GM06990 (cell line): Measurements from ENCODE around the gene PCID2.

Experiments
- DNase-seq: peaks from one replicate; pipeline ENCODE4 v3.0.0-alpha.2; 2011; ENCODE audit not compliant: insufficient read length; ENCODE audit errors: extremely low read depth
- H3K27me3 ChIP-seq: replicated peaks from 2 replicates; pipeline ENCODE4 v1.6.0; 2011; ENCODE audit warnings: low read length; ENCODE audit not compliant: control insufficient read depth, insufficient read depth
- H3K36me3 ChIP-seq: 2 replicates; pipeline ENCODE4 v1.5.1; 2011; ENCODE audit warnings: low read length; ENCODE audit not compliant: control insufficient read depth, insufficient read depth
- H3K4me3 ChIP-seq: replicated peaks from 2 replicates; pipeline ENCODE4 v1.5.1; 2011; ENCODE audit warnings: low read depth, mild to moderate bottlenecking, control low read depth, low read length
- TF ChIP-seq, protein P1 (sequence below): IDR thresholded peaks from 2 replicates; pipeline ENCODE4 v1.5.1; 2011; ENCODE audit warnings: low read length, control low read depth, mild to moderate bottlenecking, inconsistent platforms; ENCODE audit not compliant: insufficient read depth, poor library complexity, severe bottlenecking

The PCID2 gene

DNA sequence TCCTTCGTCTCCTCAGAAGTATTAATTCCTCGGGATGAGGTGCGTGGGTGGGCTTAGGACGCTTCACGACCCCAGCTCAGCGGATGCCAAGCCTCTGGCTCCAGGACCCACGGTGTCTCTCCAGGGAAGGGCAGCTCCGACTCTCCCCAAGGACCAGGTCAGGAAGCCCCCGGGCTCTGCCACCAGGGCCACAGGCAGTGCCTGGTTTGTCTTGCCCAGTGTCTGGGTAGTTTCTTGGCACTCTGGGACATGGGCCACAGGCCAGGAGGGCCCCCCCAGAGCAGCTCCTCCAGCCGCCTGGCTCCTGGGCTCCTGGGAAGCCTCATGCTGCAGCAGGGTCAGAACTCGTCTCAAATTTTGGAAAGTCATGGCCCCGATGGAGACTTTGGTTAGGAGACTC lies 47.5 kb downstream of the PCID2 start:
- TF ChIP-seq, protein P1, sequence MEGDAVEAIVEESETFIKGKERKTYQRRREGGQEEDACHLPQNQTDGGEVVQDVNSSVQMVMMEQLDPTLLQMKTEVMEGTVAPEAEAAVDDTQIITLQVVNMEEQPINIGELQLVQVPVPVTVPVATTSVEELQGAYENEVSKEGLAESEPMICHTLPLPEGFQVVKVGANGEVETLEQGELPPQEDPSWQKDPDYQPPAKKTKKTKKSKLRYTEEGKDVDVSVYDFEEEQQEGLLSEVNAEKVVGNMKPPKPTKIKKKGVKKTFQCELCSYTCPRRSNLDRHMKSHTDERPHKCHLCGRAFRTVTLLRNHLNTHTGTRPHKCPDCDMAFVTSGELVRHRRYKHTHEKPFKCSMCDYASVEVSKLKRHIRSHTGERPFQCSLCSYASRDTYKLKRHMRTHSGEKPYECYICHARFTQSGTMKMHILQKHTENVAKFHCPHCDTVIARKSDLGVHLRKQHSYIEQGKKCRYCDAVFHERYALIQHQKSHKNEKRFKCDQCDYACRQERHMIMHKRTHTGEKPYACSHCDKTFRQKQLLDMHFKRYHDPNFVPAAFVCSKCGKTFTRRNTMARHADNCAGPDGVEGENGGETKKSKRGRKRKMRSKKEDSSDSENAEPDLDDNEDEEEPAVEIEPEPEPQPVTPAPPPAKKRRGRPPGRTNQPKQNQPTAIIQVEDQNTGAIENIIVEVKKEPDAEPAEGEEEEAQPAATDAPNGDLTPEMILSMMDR: no peak
- DNase-seq: no peak
- Histone ChIP-seq H3K4me3 (no peak overlapping the region), H3K36me3 (no peaks in the 10 kb centered on the region), H3K27me3 (no peaks in the 10 kb centered on the region; the same call in 1 of the 2 replicates)

DNA sequence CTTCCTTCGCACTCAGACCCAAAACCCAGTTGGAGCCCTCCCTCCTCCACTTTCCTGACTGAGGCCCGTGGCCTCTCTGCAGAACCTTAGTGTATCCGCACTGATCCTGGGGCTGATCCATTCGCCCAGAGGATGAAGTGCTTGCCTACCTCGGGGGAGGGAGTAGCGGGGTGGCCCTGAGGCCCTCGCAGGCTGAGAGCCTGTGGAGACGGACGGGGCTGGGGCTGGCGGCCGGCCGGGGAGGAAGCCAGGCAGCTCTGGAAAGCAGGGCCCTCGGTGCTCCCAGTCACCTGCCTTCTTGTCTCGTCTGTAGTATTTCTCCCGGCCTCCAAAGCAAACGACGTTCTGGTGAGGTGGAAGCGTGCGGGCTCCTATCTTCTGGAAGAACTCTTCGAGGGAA lies 48.8 kb downstream of the PCID2 start:
- H3K4me3 ChIP-seq: no peak overlapping the region
- H3K27me3 ChIP-seq: no peaks in the 10 kb centered on the region; the same call in 1 of the 2 replicates
- H3K36me3 ChIP-seq: no peaks in the 10 kb centered on the region
- TF ChIP-seq, protein P1: no peak
- no peak for DNase-seq

DNA sequence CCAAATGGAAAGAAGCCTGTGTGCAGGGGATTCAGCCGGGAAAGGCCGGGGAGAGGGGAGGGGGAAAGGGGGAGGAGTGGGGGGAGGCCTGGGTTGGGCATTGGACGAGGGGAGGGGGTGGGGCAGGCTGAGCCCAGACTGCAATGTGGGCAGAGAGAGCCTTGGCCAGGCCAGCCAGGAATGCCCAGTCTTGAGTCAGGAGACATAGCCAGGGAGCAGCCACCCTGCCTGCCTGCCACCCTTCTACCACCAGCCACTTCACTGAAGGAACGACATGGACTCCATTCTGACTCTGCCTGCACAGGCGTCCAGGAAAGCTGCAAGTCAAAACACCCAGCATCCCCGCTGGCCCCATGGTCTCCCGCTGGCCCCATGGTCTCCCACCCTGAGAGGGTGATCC lies 49.5 kb downstream of the PCID2 start:
- TF ChIP-seq, protein P1: no peak

DNA sequence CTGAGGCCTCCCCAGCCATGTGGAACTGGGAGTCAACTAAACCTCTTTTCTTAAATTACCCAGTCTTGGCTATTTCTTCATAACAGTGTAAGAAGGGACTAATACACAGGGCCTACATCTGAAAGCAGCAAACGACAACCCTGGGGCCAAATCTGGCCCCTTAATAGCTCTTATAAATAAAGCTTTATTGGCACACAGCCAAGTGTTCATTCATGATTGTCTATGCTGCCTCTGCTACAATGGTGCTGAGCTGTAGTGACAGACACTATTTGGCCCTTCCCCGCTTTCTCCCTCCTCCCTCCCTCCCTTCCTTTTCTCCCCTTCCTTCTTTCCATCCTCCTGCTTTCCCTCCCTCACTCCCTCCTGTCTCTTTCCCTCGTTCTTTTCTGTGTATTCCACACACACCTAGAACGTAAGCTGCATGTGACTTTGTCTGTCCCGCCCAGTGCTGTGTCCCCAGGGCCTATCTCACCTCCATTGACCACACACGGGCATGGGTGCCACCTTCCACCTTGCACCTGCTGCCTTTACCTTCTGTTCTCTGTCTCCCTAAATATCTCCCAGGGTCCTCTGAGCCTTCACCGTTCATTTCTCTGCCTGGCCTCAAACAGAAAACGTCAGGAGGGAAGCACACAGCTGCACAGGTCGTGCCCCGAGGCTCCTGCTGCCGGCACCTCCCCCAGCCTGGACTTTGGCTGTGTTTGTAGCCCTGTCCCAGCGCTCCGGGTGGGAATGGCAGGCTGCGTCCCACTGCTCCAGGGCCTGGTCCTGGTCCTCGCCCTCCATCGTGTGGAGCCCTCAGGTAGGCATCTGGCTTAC lies 50.3 kb downstream of the PCID2 start, which contains the start of gene PROZ:
Gene PROZ (plus strand): TSS at position 720 of the 819 bp plus-strand sequence. CDS start 13 bp downstream, at position 733.
- Histone ChIP-seq H3K36me3 (no peaks in the 10 kb centered on the region), H3K4me3 (no peak within 1 kb of the TSS), H3K27me3 (no peaks in the 10 kb centered on the region; the same call in 1 of the 2 replicates)
- TF ChIP-seq, protein P1: no peak
- no peak for DNase-seq

More for the DNA sequence above, 49.5 kb downstream of the PCID2 start:
- Histone ChIP-seq H3K4me3 (no peak overlapping the region), H3K27me3 (no peaks in the 10 kb centered on the region; the same call in 1 of the 2 replicates), H3K36me3 (no peaks in the 10 kb centered on the region)
- no peak for DNase-seq

DNA sequence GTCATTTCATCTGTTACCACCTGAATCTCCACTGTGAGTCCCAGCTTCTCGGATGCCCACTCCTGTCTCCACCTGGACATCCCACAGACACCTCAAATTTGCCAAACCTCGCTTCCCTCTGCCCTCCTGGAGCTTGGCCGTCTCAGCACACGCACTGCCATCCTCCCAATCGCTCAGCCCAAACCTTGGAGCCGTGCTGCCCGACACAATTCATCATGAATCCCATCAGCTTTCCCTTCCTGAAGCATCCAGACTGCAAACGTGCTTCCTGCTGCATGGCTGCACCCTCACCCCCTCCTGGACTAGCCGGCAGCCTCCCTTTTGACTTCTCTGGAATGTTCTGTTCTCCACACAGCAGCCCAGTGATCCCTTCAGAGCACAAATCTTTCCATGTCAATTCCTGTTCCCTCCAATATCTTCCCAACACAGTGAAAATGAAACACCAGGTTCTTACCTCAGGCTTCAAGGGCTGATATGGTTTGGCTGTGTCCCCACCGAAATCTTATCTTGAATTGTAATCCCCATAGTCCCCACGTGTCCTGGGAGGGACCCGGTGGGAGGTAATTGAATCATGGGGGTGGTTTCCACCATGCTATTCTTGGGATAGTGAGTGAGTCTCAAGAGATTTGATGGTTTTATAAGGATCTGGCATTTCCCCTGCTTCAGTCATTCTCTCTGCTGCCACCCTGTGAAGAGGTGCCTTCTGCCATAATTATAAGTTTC lies 51.1 kb downstream of the PCID2 start:
- Histone ChIP-seq H3K36me3 (no peaks in the 10 kb centered on the region), H3K27me3 (no peaks in the 10 kb centered on the region; the same call in 1 of the 2 replicates), H3K4me3 (no peak overlapping the region)
- TF ChIP-seq, protein P1: no peak
- DNase-seq: no peak
